Measurements from ENCODE around the gene SFRP5. TPM values are rescaled to one million over a fixed set of nuclear protein-coding genes. Genes with fewer than 3 reads are reported as not detected.

Gene SFRP5
- total and polyA plus RNA-seq, 7 donors: 0.46 to 24.6 (median 9.9) TPM

DNA sequence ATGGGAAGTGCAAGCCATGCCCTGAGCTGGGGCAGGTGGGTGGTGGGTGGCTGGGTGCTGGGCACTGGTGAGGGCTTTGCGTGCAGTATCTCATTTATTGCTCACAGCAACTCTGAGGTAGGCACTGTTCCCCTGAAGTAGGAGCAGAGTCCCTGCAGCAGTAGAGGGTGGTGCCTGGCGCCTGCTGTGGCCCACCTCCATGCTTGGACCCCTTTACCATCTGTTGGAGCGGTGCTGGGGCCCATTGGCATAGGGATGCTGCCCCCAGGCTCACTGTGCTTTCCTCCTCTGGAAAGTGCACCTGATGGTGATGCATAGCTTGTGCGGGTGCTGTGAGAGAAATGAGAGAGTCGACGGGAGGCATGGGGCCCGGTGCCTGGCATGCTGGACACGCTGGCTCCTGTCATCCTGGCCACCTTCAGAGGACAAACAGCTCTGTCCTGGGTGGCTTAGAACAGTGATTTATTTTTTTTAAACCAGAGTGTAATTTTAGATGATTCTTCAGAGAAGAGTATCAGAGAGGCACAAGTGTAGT is 10.4 kb downstream of the SFRP5 start:
- TF ChIP-seq POLR2AphosphoS5 (IDR thresholded peaks at IDR 0.05): no peak
- no peak for TF ChIP-seq POLR2A (IDR thresholded peaks at IDR 0.05)
- Histone ChIP-seq H3K27me3 (no peaks in the 10 kb centered on the region), H3K27ac (peak overlapping the region in 2 of 4 donors; percentile 45 to 49), H3K9me3 (no peaks in the 10 kb centered on the region), H3K4me1 (no peaks in the 10 kb centered on the region), H3K4me3 (no peak overlapping the region), H3K36me3 (peaks cover 7 to 48% (median 29%) of the 10 kb centered on the region in 4 donors)
- no peak for DNase-seq
- 96 to 97% methylated on average over 8 of the region's 8 CpGs for WGBS, 2 donors
- intact Hi-C loops (cut with DNase I): no loop called here

DNA sequence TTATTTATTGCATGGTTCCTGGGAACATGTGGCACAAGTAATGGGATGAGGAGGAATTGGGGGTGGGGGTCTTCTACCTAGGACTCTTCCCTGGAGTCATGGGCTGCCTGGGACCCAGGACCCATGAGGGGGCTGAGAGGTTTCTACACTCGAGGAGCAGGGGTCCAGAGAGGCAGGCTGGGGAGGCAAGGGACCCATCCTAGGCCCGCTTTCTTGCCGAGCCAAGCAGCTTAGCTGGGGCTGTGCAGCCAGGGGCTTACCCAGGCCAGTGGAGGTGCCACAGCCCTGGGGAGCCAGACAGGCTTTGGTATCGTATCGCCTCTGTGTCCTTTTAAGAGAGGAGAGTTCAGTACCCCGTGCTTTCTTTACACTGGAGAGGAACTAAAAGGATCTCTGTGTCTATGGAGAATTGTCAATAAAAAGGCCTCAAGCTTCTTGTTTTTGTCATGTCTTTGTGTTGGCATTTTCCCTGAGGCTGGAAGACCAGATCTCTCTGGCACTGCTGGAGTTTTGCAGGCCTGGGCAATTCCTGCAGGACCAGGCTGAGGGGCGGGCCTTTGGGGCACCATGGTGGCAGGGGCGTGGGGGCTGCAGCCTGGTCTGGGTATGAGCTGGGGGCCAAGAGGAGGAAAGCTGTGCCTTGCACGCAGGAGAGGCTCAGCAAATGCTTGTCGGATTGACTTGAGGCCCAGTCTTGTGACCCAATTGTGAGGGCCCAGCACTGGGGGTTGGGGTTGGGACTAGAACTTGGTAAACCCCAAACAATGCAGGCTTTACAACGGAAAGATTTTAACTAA is 11.1 kb downstream of the SFRP5 start:
- no peak overlapping the region for H3K4me3 ChIP-seq
- no peak for TF ChIP-seq CTCF (IDR thresholded peaks at IDR 0.05)
- TF ChIP-seq EP300 (IDR thresholded peaks at IDR 0.05): no peak
- TF ChIP-seq POLR2AphosphoS5 (IDR thresholded peaks at IDR 0.05): no peak
- no peak for TF ChIP-seq POLR2A (IDR thresholded peaks at IDR 0.05)
- H3K27ac ChIP-seq: peak overlapping the region in 3 of 4 donors; percentile 26 to 60 (median 43)

GRCh38 chr10:97759946-97760345 is 11.9 kb downstream of the SFRP5 start:
- no peak overlapping the region for H3K4me3 ChIP-seq
- TF ChIP-seq POLR2A (IDR thresholded peaks at IDR 0.05) (no peak), CTCF (IDR thresholded peaks at IDR 0.05) (no peak), POLR2AphosphoS5 (IDR thresholded peaks at IDR 0.05) (no peak), EP300 (IDR thresholded peaks at IDR 0.05) (no peak)
- H3K36me3 ChIP-seq: peaks cover 15 to 63% (median 44%) of the 10 kb centered on the region in 4 donors
- no peak for DNase-seq
- WGBS, 2 donors: 73 to 77% methylated on average over 5 of the region's 5 CpGs
- no peaks in the 10 kb centered on the region for H3K9me3 ChIP-seq
- no peaks in the 10 kb centered on the region for H3K4me1 ChIP-seq
- peak overlapping the region in 3 of 4 donors; percentile 26 to 60 (median 43) for H3K27ac ChIP-seq
- no peaks in the 10 kb centered on the region for H3K27me3 ChIP-seq
- intact Hi-C loops (cut with DNase I): no loop called here

More for the DNA sequence above, 11.1 kb downstream of the SFRP5 start:
- no peaks in the 10 kb centered on the region for H3K27me3 ChIP-seq
- intact Hi-C loops (cut with DNase I): no loop called here
- peaks cover 8 to 56% (median 37%) of the 10 kb centered on the region in 4 donors for H3K36me3 ChIP-seq
- WGBS, 2 donors: 93 to 94% methylated on average over 11 of the region's 11 CpGs
- no peak for DNase-seq
- no peaks in the 10 kb centered on the region for H3K4me1 ChIP-seq
- H3K9me3 ChIP-seq: no peaks in the 10 kb centered on the region

GRCh38 chr10:97759158-97759887 is 12.5 kb downstream of the SFRP5 start:
- WGBS, 2 donors: 52 to 61% methylated on average over 5 of the region's 5 CpGs
- Histone ChIP-seq H3K4me3 (no peak overlapping the region), H3K27ac (peak overlapping the region in 3 of 4 donors; percentile 26 to 60 (median 43)), H3K4me1 (no peaks in the 10 kb centered on the region), H3K9me3 (no peaks in the 10 kb centered on the region), H3K27me3 (no peaks in the 10 kb centered on the region), H3K36me3 (peaks cover 18 to 69% (median 50%) of the 10 kb centered on the region in 4 donors)
- TF ChIP-seq CTCF (IDR thresholded peaks at IDR 0.05) (peak; percentile 6 to 76 (median 68)), POLR2AphosphoS5 (IDR thresholded peaks at IDR 0.05) (no peak), EP300 (IDR thresholded peaks at IDR 0.05) (no peak), POLR2A (IDR thresholded peaks at IDR 0.05) (no peak)
- intact Hi-C loops (cut with DNase I): no loop called here
- peak; percentile 75 for DNase-seq

GRCh38 chr10:97757471-97757870 is 14.3 kb downstream of the SFRP5 start:
- Histone ChIP-seq H3K4me3 (no peak overlapping the region), H3K27me3 (no peaks in the 10 kb centered on the region), H3K27ac (no peak overlapping the region), H3K36me3 (peaks cover 23 to 88% (median 64%) of the 10 kb centered on the region in 4 donors), H3K4me1 (no peaks in the 10 kb centered on the region), H3K9me3 (no peaks in the 10 kb centered on the region)
- WGBS, 2 donors: 74 to 92% methylated on average over 6 of the region's 6 CpGs
- no peak for DNase-seq
- intact Hi-C loops (cut with DNase I): no loop called here
- no peak for TF ChIP-seq CTCF (IDR thresholded peaks at IDR 0.05)

Data from sigmoid colon (tissue), 7 donors.